Prostate gland (tissue), 2 donors: ENCODE results near the gene FBXO34. TPM values are rescaled to one million over a fixed set of nuclear protein-coding genes. Genes with fewer than 3 reads are reported as not detected.
A peak's percentile ranks its signal among the peaks of the same experiment; 100 is the strongest.

Source experiments
- DNase-seq: peaks from one replicate; pipeline ENCODE4 v3.0.0-alpha.2; 2019; ENCODE audit warnings: low spot score
- H3K27ac ChIP-seq, 2 donors: fragments of 200-600 bp; sonication (generic); 2 replicates each; pipeline ENCODE4 v1.5.1; 2017 to 2019
- H3K27me3 ChIP-seq: fragments of 200-600 bp; sonication (generic); replicated peaks from 2 replicates; pipeline ENCODE4 v1.5.1; 2019; ENCODE audit not compliant: insufficient read depth
- H3K36me3 ChIP-seq, 2 donors: fragments of 200-600 bp; sonication (generic); 1 replicate in 1 of 2; 2 replicates in 1 of 2; pipeline versions ENCODE4 v1.5.1 to v1.8.1; 2017 to 2019
- H3K4me1 ChIP-seq: fragments of 200-600 bp; sonication (generic); replicated peaks from 2 replicates; pipeline ENCODE4 v1.5.1; 2019
- H3K4me3 ChIP-seq, 2 donors: fragments of 200-600 bp; sonication (generic); 2 replicates each; pipeline ENCODE4 v1.5.1; 2017 to 2019
- H3K9me3 ChIP-seq: fragments of 200-600 bp; sonication (generic); 2 replicates; pipeline ENCODE4 v1.5.1; 2017
- CTCF ChIP-seq, 4 experiments: fragments of 200-600 bp in 2 of 4; fragments of 450-650 bp in 2 of 4; sonication (generic) in 2 of 4; IDR thresholded peaks; 1 replicate in 3 of 4; 2 replicates in 1 of 4; pipeline ENCODE4 v1.5.1; 2016 to 2019; ENCODE audit warnings: antibody characterized with exemption in 4 of 4, mild to moderate bottlenecking in 2 of 4, moderate library complexity in 2 of 4
- POLR2A ChIP-seq: fragments of 450-650 bp; IDR thresholded peaks from one replicate; pipeline ENCODE4 v1.6.1; 2016; ENCODE audit warnings: antibody characterized with exemption, mild to moderate bottlenecking
- POLR2AphosphoS5 ChIP-seq: sonication (generic); formaldehyde crosslinking; IDR thresholded peaks from one replicate; pipeline ENCODE4 v1.6.1; 2017; ENCODE audit warnings: antibody characterized with exemption
- WGBS: methylation state at CpG from one replicate; pipeline ENCODE4 v1.1.5; 2018; 5-methylcytosine and 5-hydroxymethylcytosine counted together
- intact Hi-C: fragments of 100-400 bp; cut with DNase I; formaldehyde crosslinking; loops from one replicate; pipeline ENCODE4 v1.14.2; 2022
- total RNA-seq, 2 donors: library from RNA; depleted of rRNA; stranded (reverse); fragments of >200 nt; gene quantifications; one replicate each; pipeline ENCODE4 v1.1.0, GENCODE V29; 2016

The FBXO34 gene
- total RNA-seq, 2 donors from 2014 or later = 37.8 to 73.3 TPM

GRCh38 chr14:55347748-55348147, 76.5 kb downstream of the FBXO34 start:
- no peak overlapping the region for H3K27ac ChIP-seq
- WGBS = 54% methylated on average over 3 of the region's 3 CpGs
- intact Hi-C loops = no loop called here

GRCh38 chr14:55348766-55349453, 77.7 kb downstream of the FBXO34 start:
- no peaks in the 10 kb centered on the region for H3K27me3 ChIP-seq
- no peaks in the 10 kb centered on the region for H3K9me3 ChIP-seq
- TF ChIP-seq POLR2A = no peak
- no peak for TF ChIP-seq CTCF (IDR thresholded peaks at IDR 0.05)
- no peak for TF ChIP-seq POLR2AphosphoS5
- no peaks in the 10 kb centered on the region for H3K36me3 ChIP-seq
- DNase-seq = no peak
- no peak overlapping the region for H3K4me3 ChIP-seq
- intact Hi-C loops = no loop called here
- 43% methylated on average over 4 of the region's 4 CpGs for WGBS
- H3K27ac ChIP-seq = peak overlapping the region; percentile 39 to 58
- H3K4me1 ChIP-seq = peaks cover 5% of the 10 kb centered on the region

More at GRCh38 chr14:55347748-55348147, 76.5 kb downstream of the FBXO34 start:
- Histone ChIP-seq H3K36me3 (no peaks in the 10 kb centered on the region), H3K27me3 (no peaks in the 10 kb centered on the region), H3K4me3 (no peak overlapping the region), H3K4me1 (peaks cover 5% of the 10 kb centered on the region), H3K9me3 (no peaks in the 10 kb centered on the region)
- TF ChIP-seq POLR2A = no peak
- no peak for TF ChIP-seq POLR2AphosphoS5
- no peak for TF ChIP-seq CTCF (IDR thresholded peaks at IDR 0.05)
- DNase-seq = no peak

GRCh38 chr14:55349565-55349964, 78.3 kb downstream of the FBXO34 start:
- WGBS = 49% methylated on average over 12 of the region's 12 CpGs

GRCh38 chr14:55350461-55350860, 79.2 kb downstream of the FBXO34 start:
- Histone ChIP-seq H3K4me3 (no peak overlapping the region), H3K27ac (no peak overlapping the region), H3K27me3 (no peaks in the 10 kb centered on the region), H3K36me3 (no peaks in the 10 kb centered on the region), H3K9me3 (no peaks in the 10 kb centered on the region), H3K4me1 (peaks cover 5% of the 10 kb centered on the region)
- intact Hi-C loops = no loop called here
- TF ChIP-seq POLR2A (no peak), POLR2AphosphoS5 (no peak), CTCF (IDR thresholded peaks at IDR 0.05) (no peak)
- WGBS = 88% methylated on average over 4 of the region's 4 CpGs
- DNase-seq = no peak

More at GRCh38 chr14:55349565-55349964, 78.3 kb downstream of the FBXO34 start:
- Histone ChIP-seq H3K4me1 (peaks cover 5% of the 10 kb centered on the region), H3K36me3 (no peaks in the 10 kb centered on the region), H3K27me3 (no peaks in the 10 kb centered on the region), H3K9me3 (no peaks in the 10 kb centered on the region), H3K27ac (peak overlapping the region; percentile 39 to 58), H3K4me3 (no peak overlapping the region)
- no peak for DNase-seq
- intact Hi-C loops = no loop called here
- no peak for TF ChIP-seq CTCF (IDR thresholded peaks at IDR 0.05)
- TF ChIP-seq POLR2A = no peak
- peak; percentile 14 for TF ChIP-seq POLR2AphosphoS5

- no peaks in the 10 kb centered on the region for H3K27me3 ChIP-seq
- no peak for TF ChIP-seq POLR2A
- TF ChIP-seq CTCF (IDR thresholded peaks at IDR 0.05) = no peak
- TF ChIP-seq POLR2AphosphoS5 = no peak
- no peaks in the 10 kb centered on the region for H3K36me3 ChIP-seq
- intact Hi-C loops = no loop called here
- no peak overlapping the region for H3K4me3 ChIP-seq
- no peak overlapping the region for H3K27ac ChIP-seq
- no peak for DNase-seq
- H3K9me3 ChIP-seq = no peaks in the 10 kb centered on the region
- 90% methylated on average over 9 of the region's 9 CpGs for WGBS
- peaks cover 5% of the 10 kb centered on the region for H3K4me1 ChIP-seq
Observed at GRCh38 chr14:55351111-55351510, 79.9 kb downstream of the FBXO34 start.
